Measurements from ENCODE around the gene ZNF431. TPM values are rescaled to one million over a fixed set of nuclear protein-coding genes. Genes with fewer than 3 reads are reported as not detected.
"Not testable (repeated sequence)": the region's sequence is repeated elsewhere in the genome, so short reads cannot be mapped to it uniquely, and the experiment has no call there.

Gene ZNF431
- total RNA-seq, 2 donors from 2014 or later = 23.3 to 33.3 TPM

DNA sequence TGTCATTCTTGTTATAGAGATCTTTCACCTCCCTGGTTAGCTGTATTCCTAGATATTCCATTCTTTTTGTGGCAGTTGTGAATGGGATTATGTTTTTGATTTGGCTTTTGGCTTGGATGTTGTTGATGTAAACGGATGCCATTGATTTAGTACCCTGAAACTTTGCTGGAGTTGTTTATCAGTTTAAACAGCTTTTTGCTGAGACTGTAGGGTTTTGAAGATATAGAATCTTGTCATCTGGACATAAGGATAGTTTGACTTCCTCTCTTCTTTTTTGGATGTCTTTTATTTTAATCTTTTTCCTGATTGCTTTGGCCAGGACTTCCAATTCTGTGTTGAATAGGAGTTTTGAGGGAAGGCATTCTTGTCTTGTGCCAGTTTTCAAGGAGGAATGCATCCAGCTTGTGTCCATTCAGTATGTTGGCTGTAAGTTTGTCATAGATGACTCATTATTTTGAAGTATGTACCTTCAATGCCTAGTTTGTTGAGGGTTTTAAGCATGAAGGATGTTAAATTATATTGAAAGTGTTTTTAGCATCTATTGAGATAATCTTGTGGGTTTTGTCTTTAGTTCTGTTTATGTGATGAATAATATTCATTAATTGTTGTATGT is 16.8 kb downstream of the ZNF431 start:
- H3K27me3 Mint-ChIP-seq (ENCODE audit: low read depth) = no peaks in the 10 kb centered on the region
- H3K36me3 Mint-ChIP-seq (ENCODE audit: insufficient read depth in 2 of 2) = peaks cover 26 to 43% of the 10 kb centered on the region in 2 donors
- DNase-seq (no peak), ATAC-seq (replicated peaks in 1 of 2) (no peak)
- H3K4me3 Mint-ChIP-seq = no peak overlapping the region
- peaks cover 0 to 10% of the 10 kb centered on the region in 2 donors for H3K9me3 Mint-ChIP-seq
- peaks cover 5% of the 10 kb centered on the region for H3K4me1 Mint-ChIP-seq (ENCODE audit: low read depth)
- peak overlapping the region; percentile 63 for H3K27ac Mint-ChIP-seq

DNA sequence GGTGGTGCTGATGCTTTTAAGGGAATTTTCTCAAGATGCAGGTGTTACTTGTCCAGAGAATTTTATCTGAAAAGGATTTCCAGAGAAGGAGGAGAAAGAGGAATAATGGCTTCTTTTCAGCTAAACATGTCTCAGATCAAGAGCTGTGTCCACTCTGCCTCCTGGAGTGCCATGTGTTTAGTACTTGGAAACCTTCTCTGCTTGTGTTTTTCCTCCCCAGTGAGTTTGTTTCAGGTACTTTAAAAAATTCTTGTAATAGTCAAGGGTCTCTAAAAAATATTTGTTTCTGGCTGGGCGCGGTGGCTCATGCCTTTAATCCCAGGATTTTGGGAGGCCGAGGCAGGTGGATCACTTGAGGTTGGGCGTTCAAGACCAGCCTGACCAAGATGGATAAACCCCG is 22.7 kb downstream of the ZNF431 start:
- H3K27ac Mint-ChIP-seq = no peak overlapping the region
- DNase-seq (no peak), ATAC-seq (replicated peaks in 1 of 2) (no peak)
- H3K27me3 Mint-ChIP-seq (ENCODE audit: low read depth) = no peaks in the 10 kb centered on the region
- H3K4me3 Mint-ChIP-seq = no peak overlapping the region
- no peaks in the 10 kb centered on the region for H3K9me3 Mint-ChIP-seq
- peaks cover 15 to 39% of the 10 kb centered on the region in 2 donors for H3K36me3 Mint-ChIP-seq (ENCODE audit: insufficient read depth in 2 of 2)
- H3K4me1 Mint-ChIP-seq (ENCODE audit: low read depth) = no peaks in the 10 kb centered on the region

DNA sequence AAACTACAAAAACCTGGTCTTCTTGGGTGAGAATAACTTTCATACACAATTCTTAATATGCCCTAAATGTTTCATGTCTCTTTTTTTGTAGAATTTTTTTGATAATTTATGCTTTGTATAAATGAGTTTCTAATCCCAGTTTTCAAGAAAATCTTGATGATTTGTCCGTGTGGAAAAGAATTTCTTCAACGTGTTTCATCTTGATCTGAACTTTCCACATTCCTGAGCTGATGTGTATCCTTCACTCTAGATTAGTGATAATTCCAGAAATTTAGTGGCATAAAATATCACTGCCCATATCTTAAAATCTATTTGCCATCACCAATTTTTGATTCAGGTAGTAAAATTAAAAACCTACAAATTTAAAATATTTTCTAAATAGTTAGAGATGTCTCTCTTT is 24.6 kb downstream of the ZNF431 start:
- Mint-ChIP-seq H3K27ac (no peak overlapping the region), H3K36me3 (ENCODE audit: insufficient read depth in 2 of 2) (peaks cover 13 to 46% of the 10 kb centered on the region in 2 donors)

DNA sequence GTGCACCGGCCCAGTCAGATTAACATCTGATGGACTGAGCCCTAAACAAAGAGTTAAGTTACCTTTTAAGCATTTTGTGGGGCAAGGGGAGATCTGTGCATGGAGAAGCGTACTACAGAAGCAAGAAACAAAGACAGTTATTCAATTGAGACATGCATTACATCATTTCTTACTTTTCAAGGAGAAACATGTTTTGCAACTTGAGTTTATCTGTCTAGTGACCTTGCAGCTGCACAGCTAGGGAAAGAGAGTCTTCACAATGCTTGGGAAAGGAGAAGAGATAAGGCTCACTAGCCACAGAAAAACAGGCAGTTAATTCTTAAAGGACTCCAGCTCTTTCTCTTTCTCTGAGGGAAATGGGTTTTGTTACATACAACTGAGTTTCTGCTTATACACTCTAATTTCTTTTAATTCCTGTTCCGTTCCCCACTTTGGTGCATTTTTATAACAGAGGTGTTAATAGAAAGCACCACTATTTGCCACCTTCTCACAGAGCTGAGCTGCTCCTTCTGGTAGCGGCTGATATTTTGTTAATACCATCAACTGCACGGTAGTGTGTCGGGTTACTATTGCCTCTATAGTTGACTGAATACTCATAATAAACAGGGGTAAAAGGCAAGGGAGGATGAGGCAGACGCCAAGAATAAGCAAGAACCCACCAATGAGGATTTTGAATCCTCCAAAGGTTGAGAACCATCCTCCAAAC is 55.9 kb downstream of the ZNF431 start:
- H3K27ac Mint-ChIP-seq = no peak overlapping the region
- no peaks in the 10 kb centered on the region for H3K27me3 Mint-ChIP-seq (ENCODE audit: low read depth)
- peaks cover 0 to 8% of the 10 kb centered on the region in 2 donors for H3K9me3 Mint-ChIP-seq
- ATAC-seq (replicated peaks in 1 of 2) (no peak), DNase-seq (no peak)
- H3K4me3 Mint-ChIP-seq = no peak overlapping the region
- no peaks in the 10 kb centered on the region for H3K4me1 Mint-ChIP-seq (ENCODE audit: low read depth)
- no peaks in the 10 kb centered on the region for H3K36me3 Mint-ChIP-seq (ENCODE audit: insufficient read depth in 2 of 2)

More for the DNA sequence above, 24.6 kb downstream of the ZNF431 start:
- ATAC-seq (replicated peaks in 1 of 2) (no peak), DNase-seq (no peak)
- Mint-ChIP-seq H3K4me1 (ENCODE audit: low read depth) (no peaks in the 10 kb centered on the region), H3K4me3 (no peak overlapping the region), H3K9me3 (no peaks in the 10 kb centered on the region), H3K27me3 (ENCODE audit: low read depth) (no peaks in the 10 kb centered on the region)

DNA sequence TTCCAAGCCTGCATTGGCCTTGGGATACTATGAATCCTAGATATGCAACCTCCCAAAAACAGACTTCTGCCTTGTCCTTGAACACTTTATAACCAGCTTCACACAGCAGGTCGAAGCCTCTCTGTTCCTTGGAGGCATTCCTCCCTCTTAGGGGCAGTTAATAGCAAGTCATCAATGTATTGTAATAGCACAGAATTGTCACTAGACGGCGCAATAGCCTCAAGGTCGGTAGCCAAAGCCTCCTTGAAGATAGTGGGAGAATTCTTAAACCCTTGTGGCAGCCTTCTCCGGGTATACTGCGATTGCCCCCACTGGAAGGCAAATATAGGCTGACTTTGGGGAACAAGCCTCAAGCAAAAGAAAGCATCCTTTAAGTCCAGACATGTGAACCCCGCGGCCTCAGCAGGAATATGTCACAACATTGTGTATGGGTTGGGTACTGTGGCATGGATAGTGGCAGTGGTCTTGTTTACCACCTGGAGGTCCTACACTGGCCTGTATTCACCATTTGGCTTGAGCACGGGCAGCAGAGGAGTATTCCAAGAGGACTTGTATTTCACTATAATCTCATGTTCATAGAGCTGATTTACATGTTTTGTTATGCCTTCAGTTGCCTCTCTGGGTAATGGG is 61.1 kb downstream of the ZNF431 start:
- Mint-ChIP-seq H3K36me3 (ENCODE audit: insufficient read depth in 2 of 2) (peaks cover 4 to 5% of the 10 kb centered on the region in 2 donors), H3K4me3 (no peak overlapping the region), H3K4me1 (ENCODE audit: low read depth) (no peaks in the 10 kb centered on the region), H3K27ac (no peak overlapping the region), H3K27me3 (ENCODE audit: low read depth) (no peaks in the 10 kb centered on the region), H3K9me3 (peaks cover 0 to 8% of the 10 kb centered on the region in 2 donors)
- DNase-seq (peak; percentile 28 to 41), ATAC-seq (replicated peaks in 1 of 2) (peak; percentile 49 to 57)

DNA sequence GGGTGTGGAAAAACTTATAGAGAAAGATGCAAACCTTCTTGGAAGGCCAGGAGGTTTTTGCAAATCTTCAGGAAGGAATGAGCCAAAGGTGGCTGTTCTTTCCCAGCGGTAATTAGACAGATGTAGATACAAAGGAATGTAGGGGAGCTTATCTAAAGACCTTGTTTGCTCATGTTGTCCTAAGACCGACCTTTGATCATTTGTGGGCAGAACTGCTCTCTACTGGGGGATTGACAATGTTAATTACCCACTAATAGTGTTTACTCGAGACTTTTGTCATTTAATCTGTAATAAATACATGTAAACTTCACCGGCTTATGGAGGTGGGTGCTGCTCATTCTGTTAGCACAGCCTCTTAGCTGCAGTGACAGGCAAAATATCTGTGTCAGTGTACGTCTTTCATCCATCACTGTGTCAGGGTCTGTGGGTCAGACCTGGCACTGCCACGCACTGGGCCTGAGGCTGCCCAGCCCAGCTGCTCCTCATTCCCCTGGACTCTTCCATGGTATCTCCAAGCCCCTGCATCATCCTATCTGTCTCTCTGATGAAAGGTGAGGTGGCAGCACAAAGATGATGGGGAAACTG is 68.3 kb downstream of the ZNF431 start:
- H3K27ac Mint-ChIP-seq = no peak overlapping the region
- no peak overlapping the region for H3K4me3 Mint-ChIP-seq
- H3K27me3 Mint-ChIP-seq (ENCODE audit: low read depth) = no peaks in the 10 kb centered on the region
- DNase-seq (no peak), ATAC-seq (replicated peaks in 1 of 2) (no peak)
- H3K4me1 Mint-ChIP-seq (ENCODE audit: low read depth) = no peaks in the 10 kb centered on the region
- peaks cover 4 to 5% of the 10 kb centered on the region in 2 donors for H3K36me3 Mint-ChIP-seq (ENCODE audit: insufficient read depth in 2 of 2)
- peaks cover 0 to 5% of the 10 kb centered on the region in 2 donors for H3K9me3 Mint-ChIP-seq

DNA sequence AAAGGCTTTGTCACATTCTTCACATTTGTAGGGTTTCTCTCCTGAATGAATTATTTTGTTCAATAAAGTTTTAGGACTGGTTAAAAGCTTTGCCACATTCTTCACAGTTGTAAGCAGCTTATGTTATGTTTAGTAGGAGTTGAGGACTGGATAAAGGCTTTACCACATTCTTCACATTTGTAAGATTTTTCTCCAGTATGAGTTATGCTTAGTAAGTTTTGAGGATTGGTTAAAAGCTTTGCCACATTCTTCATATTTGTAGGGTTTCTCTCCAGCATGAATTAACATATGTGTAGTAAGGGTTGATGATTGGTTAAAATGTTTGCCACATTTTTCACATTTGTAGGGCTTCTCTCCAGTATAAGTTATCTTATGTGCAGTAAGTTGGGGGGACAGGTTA is 79.9 kb downstream of the ZNF431 start:
- Mint-ChIP-seq H3K27ac (no peak overlapping the region), H3K4me3 (no peak overlapping the region), H3K27me3 (ENCODE audit: low read depth) (peaks cover 12% of the 10 kb centered on the region), H3K4me1 (ENCODE audit: low read depth) (no peaks in the 10 kb centered on the region), H3K9me3 (peaks cover 0 to 1% of the 10 kb centered on the region in 2 donors), H3K36me3 (ENCODE audit: insufficient read depth in 2 of 2) (peaks cover 0 to 1% of the 10 kb centered on the region in 2 donors)
- DNase-seq = no peak
- ATAC-seq (replicated peaks in 1 of 2) = no peak

DNA sequence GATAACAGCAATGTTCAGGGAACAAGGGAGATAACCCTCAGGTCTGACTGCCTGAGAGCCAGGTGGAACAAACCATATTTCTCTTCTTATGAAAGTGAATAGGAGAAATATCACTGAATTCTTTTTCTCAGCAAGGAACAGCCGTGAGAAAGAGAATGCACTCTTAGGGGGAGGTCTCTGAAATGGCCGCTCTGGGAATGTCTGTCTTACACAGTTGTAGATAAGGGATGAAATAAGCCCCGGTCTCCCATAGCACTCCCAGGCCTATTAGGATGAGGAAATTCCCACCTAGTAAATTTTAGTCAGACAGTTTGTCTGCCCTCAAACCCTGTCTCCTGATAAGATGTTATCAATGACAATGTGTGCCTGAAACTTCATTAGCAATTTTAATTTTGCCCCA is 88.1 kb downstream of the ZNF431 start:
- not testable (repeated sequence) for H3K4me3 Mint-ChIP-seq; ATAC-seq (replicated peaks in 1 of 2); H3K27me3 Mint-ChIP-seq (ENCODE audit: low read depth); H3K27ac Mint-ChIP-seq; H3K4me1 Mint-ChIP-seq (ENCODE audit: low read depth); DNase-seq
- Mint-ChIP-seq H3K9me3 (peaks cover 15 to 17% of the 10 kb centered on the region in 2 donors), H3K36me3 (ENCODE audit: insufficient read depth in 2 of 2) (peaks cover 4 to 11% of the 10 kb centered on the region in 2 donors)

DNA sequence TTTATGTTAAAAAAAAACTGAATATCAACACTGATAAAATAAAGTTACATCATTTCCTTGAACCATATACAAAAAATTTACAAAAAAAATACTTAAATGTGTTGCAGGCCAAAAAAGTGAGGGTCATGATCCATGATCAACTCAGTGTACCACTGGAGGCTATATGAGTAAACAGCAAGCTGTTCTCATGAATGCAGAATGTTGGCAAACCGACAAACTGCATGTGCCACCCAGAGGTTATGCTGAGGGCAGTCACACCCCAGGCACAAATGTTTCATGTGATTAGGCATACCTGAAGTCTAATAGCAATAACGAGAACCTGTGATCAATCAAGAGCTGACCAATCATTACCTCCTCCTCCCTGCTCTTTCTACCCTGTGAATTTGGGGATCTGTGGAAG is 91.9 kb downstream of the ZNF431 start:
- no peaks in the 10 kb centered on the region for H3K27me3 Mint-ChIP-seq (ENCODE audit: low read depth)
- DNase-seq = no peak
- peaks cover 4 to 5% of the 10 kb centered on the region in 2 donors for H3K36me3 Mint-ChIP-seq (ENCODE audit: insufficient read depth in 2 of 2)
- H3K4me3 Mint-ChIP-seq = no peak overlapping the region
- no peaks in the 10 kb centered on the region for H3K4me1 Mint-ChIP-seq (ENCODE audit: low read depth)
- ATAC-seq (replicated peaks in 1 of 2) = no peak
- H3K27ac Mint-ChIP-seq = no peak overlapping the region
- H3K9me3 Mint-ChIP-seq = peaks cover 12 to 18% of the 10 kb centered on the region in 2 donors

DNA sequence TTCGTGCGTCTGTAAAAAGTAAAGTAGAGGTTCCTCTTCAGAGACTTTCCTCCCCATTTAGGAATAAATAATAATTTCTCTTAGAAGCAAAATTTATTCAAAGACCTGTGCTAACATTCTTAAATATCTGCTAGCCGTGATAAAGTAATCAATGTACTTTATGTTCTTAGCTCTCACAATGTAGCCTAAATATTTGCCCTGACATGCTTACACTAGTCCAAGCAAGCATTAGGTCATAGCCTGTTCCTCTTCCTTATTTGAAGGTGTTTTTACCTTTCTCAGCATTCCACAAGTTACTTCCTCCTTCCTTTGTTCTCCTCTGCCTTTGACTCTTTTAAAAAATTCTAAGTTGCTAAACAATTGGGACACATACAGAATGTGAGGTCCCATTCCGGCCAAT is 94.9 kb downstream of the ZNF431 start:
- not testable (repeated sequence) for H3K4me3 Mint-ChIP-seq; H3K36me3 Mint-ChIP-seq (ENCODE audit: insufficient read depth in 2 of 2); H3K27me3 Mint-ChIP-seq (ENCODE audit: low read depth); H3K27ac Mint-ChIP-seq; H3K4me1 Mint-ChIP-seq (ENCODE audit: low read depth); ATAC-seq (replicated peaks in 1 of 2); DNase-seq; H3K9me3 Mint-ChIP-seq

DNA sequence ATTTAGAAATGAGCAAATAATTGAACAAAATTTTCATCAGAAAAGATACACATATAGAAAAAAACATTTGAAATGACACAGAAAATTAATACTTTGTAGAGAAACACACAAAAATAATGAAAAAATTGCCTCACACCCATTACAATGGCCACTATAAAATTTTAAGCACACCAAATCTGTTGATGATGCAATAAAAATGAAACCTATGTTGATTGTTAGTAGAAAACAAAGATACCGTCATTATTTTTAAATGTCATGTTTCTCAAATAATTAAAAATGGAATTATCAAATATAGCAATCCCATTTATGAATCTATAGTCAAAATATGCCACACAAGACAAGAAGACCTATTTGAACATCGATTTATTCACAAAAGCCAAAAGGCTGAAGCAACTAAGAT is 96.8 kb downstream of the ZNF431 start:
- DNase-seq (no peak), ATAC-seq (replicated peaks in 1 of 2) (no peak)
- Mint-ChIP-seq H3K9me3 (peaks cover 0 to 8% of the 10 kb centered on the region in 2 donors), H3K36me3 (ENCODE audit: insufficient read depth in 2 of 2) (no peaks in the 10 kb centered on the region), H3K4me3 (no peak overlapping the region), H3K27me3 (ENCODE audit: low read depth) (no peaks in the 10 kb centered on the region), H3K4me1 (ENCODE audit: low read depth) (no peaks in the 10 kb centered on the region), H3K27ac (no peak overlapping the region)

Data from activated T-cell treated with anti-CD3 and anti-CD28 coated beads, Interleukin-2, amount 50 U/mL, for 72 hours (primary cell).